Lung (tissue), 12 donors: ENCODE data around the gene JPH3. TPM values are rescaled to one million over a fixed set of nuclear protein-coding genes. Genes with fewer than 3 reads are reported as not detected.

Source experiments
- ATAC-seq: fragments of 200-7000 bp; cut with Tn5 transposase; one replicate; pipeline ENCODE4 v1.9.1; 2020; ENCODE audit warnings: moderate number of reproducible peaks; ENCODE audit not compliant: insufficient read depth, low FRiP score
- DNase-seq, 3 donors: peaks; one replicate each; pipeline ENCODE4 v3.0.0-alpha.2; 2013 to 2017
- H3K27ac ChIP-seq, 2 donors: one replicate each; pipeline ENCODE4 v1.5.1; 2013; ENCODE audit warnings: mild to moderate bottlenecking in 2 of 2, moderate library complexity in 2 of 2, control low read depth in 1 of 2, inconsistent platforms in 1 of 2, low read depth in 1 of 2, low read length in 1 of 2
- H3K27me3 ChIP-seq, 3 donors: one replicate each; pipeline ENCODE4 v1.5.1; 2013; ENCODE audit warnings: low read length in 2 of 3; ENCODE audit not compliant: control insufficient read depth in 3 of 3, insufficient read depth in 3 of 3
- H3K36me3 ChIP-seq, 4 donors: one replicate each; pipeline ENCODE4 v1.5.1; 2013; ENCODE audit warnings: low read length in 4 of 4, mild to moderate bottlenecking in 1 of 4, moderate library complexity in 1 of 4; ENCODE audit not compliant: control insufficient read depth in 4 of 4, insufficient read depth in 4 of 4
- H3K4me1 ChIP-seq, 5 donors: one replicate each; pipeline ENCODE4 v1.5.1; 2013; ENCODE audit warnings: low read length in 5 of 5, mild to moderate bottlenecking in 2 of 5, moderate library complexity in 1 of 5; ENCODE audit not compliant: control insufficient read depth in 5 of 5, insufficient read depth in 5 of 5
- H3K4me3 ChIP-seq: one replicate; pipeline ENCODE4 v1.5.1; 2013; ENCODE audit warnings: mild to moderate bottlenecking, control low read depth, moderate library complexity
- H3K9ac ChIP-seq, 2 donors: one replicate each; pipeline ENCODE4 v1.5.1; 2013; ENCODE audit warnings: low read length in 2 of 2, control low read depth in 1 of 2; ENCODE audit not compliant: insufficient read depth in 1 of 2
- H3K9me3 ChIP-seq, 4 donors: one replicate each; pipeline ENCODE4 v1.5.1; 2013; ENCODE audit warnings: low read length in 3 of 4, mild to moderate bottlenecking in 1 of 4, moderate library complexity in 1 of 4; ENCODE audit not compliant: control insufficient read depth in 4 of 4, insufficient read depth in 3 of 4
- CTCF ChIP-seq: IDR thresholded peaks from 2 replicates; pipeline ENCODE4 v1.5.1; 2012; ENCODE audit warnings: mild to moderate bottlenecking; ENCODE audit errors: control extremely low read depth, extremely low read depth
- WGBS, 2 donors: extraction: QIAGEN DNeasy Blood & Tissue Kit; methylation state at CpG; one replicate each; pipeline ENCODE4 v1.1.7; 2013; 5-methylcytosine and 5-hydroxymethylcytosine counted together
- polyA plus RNA-seq, 2 donors: library from polyadenylated mRNA; stranded (reverse); fragments of 200-250 nt; gene quantifications; one replicate each; pipeline ENCODE4 v1.2.1, GENCODE V29; 2013
- total RNA-seq, 2 donors: library from RNA; depleted of rRNA in 1 of 2; stranded (reverse); fragments of >200 nt in 1 of 2; gene quantifications; one replicate each; pipeline ENCODE4 v1.2.1, GENCODE V29; 2014 to 2021
- donor health status: control.
- donor health status: control.
- donor health status: Bipolar disorder and iron deficiency.
- donor health status: healthy.
- donor health status: DM: yes; HTN: yes; CAD: no.

The JPH3 gene
- total and polyA plus RNA-seq, 4 donors: 0.04 to 0.68 (median 0.13) TPM

- peaks cover 0 to 37% (median 3%) of the 10 kb centered on the region in 4 donors for H3K36me3 ChIP-seq
- 29 to 49% methylated on average over 19 of the region's 19 CpGs for WGBS, 2 donors
- no peak for ATAC-seq
These were observed 100.1 kb downstream of the JPH3 start for GRCh38 chr16:87702325-87702811.

GRCh38 chr16:87703071-87703470, 100.8 kb downstream of the JPH3 start:
- H3K36me3 ChIP-seq: peaks cover 0 to 43% (median 5%) of the 10 kb centered on the region in 4 donors
- no peak overlapping the region for H3K27ac ChIP-seq
- 52 to 77% methylated on average over 26 of the region's 26 CpGs for WGBS, 2 donors
- ATAC-seq: no peak
- no peak overlapping the region for H3K9ac ChIP-seq
- no peak for TF ChIP-seq CTCF
- peaks cover 0 to 39% (median 0%) of the 10 kb centered on the region in 5 donors for H3K4me1 ChIP-seq
- no peaks in the 10 kb centered on the region for H3K9me3 ChIP-seq
- H3K27me3 ChIP-seq: no peaks in the 10 kb centered on the region
- H3K4me3 ChIP-seq: no peak overlapping the region
- peak in 1 of 3 donors; percentile 68 for DNase-seq

More at GRCh38 chr16:87702325-87702811, 100.1 kb downstream of the JPH3 start:
- Histone ChIP-seq H3K9ac (no peak overlapping the region), H3K27me3 (no peaks in the 10 kb centered on the region), H3K27ac (no peak overlapping the region), H3K4me1 (peaks cover 0 to 39% (median 0%) of the 10 kb centered on the region in 5 donors), H3K4me3 (no peak overlapping the region), H3K9me3 (no peaks in the 10 kb centered on the region)
- TF ChIP-seq CTCF: no peak
- DNase-seq: peak; percentile 53 to 77 (median 64)

DNA sequence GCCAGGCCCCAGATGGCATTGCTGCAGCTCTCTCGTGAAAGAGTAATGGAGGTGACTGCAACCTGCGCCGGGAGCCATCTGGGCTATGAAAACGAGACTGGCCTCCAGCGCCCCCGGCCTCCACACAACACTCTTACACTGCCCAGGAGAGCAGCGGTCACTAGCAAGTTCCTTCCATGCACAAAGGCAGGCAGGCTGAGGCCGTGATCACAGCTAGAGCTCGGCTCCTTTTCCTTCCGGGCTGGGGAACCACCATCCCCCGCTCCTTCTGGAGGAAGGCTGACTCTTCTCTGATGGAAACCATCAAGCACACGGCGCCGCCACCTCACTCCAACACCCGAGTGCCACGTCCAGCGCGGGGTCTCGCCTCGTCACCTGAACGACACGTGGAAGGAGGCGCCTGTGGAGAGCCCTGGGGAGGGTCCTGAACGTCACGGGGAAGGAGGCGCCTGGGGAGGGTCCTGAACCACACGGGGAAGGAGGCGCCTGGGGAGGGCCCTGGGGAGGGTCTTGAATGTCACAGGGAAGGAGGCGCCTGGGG, 101.6 kb downstream of the JPH3 start:
- DNase-seq (peak in 2 of 3 donors; percentile 20 to 32), ATAC-seq (no peak)
- H3K9me3 ChIP-seq: no peaks in the 10 kb centered on the region
- H3K4me3 ChIP-seq: no peak overlapping the region
- no peak overlapping the region for H3K27ac ChIP-seq
- H3K4me1 ChIP-seq: peaks cover 0 to 39% (median 0%) of the 10 kb centered on the region in 5 donors
- H3K9ac ChIP-seq: no peak overlapping the region
- TF ChIP-seq CTCF: no peak
- 78 to 88% methylated on average over 29 of the region's 29 CpGs for WGBS, 2 donors
- no peaks in the 10 kb centered on the region for H3K27me3 ChIP-seq
- peaks cover 0 to 48% (median 7%) of the 10 kb centered on the region in 4 donors for H3K36me3 ChIP-seq
